Colonic mucosa (tissue), 4 donors: ENCODE results near the gene GNAT2. TPM values are rescaled to one million over a fixed set of nuclear protein-coding genes. Genes with fewer than 3 reads are reported as not detected.
A peak's percentile ranks its signal among the peaks of the same experiment; 100 is the strongest.

Experiments
- DNase-seq: peaks from one replicate; pipeline ENCODE4 v3.0.0-alpha.2; 2020
- H3K27ac ChIP-seq: fragments of 200-600 bp; one replicate; pipeline ENCODE4 v1.8.0; 2021
- H3K27me3 ChIP-seq: fragments of 200-600 bp; one replicate; pipeline ENCODE4 v1.8.0; 2021
- H3K36me3 ChIP-seq: fragments of 200-600 bp; one replicate; pipeline ENCODE4 v1.8.0; 2021
- H3K4me1 ChIP-seq: fragments of 200-600 bp; one replicate; pipeline ENCODE4 v1.8.0; 2021; ENCODE audit warnings: mild to moderate bottlenecking
- H3K4me3 ChIP-seq: fragments of 200-600 bp; one replicate; pipeline ENCODE4 v1.8.0; 2021
- H3K9ac ChIP-seq, 2 donors: one replicate each; pipeline ENCODE4 v1.7.0; 2013; ENCODE audit warnings: control low read depth in 2 of 2, low read depth in 2 of 2, low read length in 2 of 2
- H3K9me3 ChIP-seq: fragments of 200-600 bp; one replicate; pipeline ENCODE4 v1.8.0; 2021
- CTCF ChIP-seq: fragments of 200-600 bp; IDR thresholded peaks from one replicate; pipeline ENCODE4 v1.8.0; 2022; ENCODE audit warnings: antibody characterized with exemption, mild to moderate bottlenecking
- intact Hi-C: fragments of 100-400 bp; cut with DNase I; formaldehyde crosslinking; loops from one replicate; pipeline ENCODE4 v1.14.1; 2022
- total RNA-seq, 2 donors: library from RNA; stranded (reverse); fragmentation: NEBNext Ultra II Directional in 1 of 2; extraction: Animal tissue kit (Norgen Biotek cat#: 25700) in 1 of 2; gene quantifications; one replicate each; pipeline ENCODE4 v1.2.1, GENCODE V29; 2021
- donor health status: healthy.
- donor health status: DM: no; HTN: no; CAD: no.
- donor health status: DM: no; HTN: no; CAD: no.

The GNAT2 gene
- total RNA-seq, 2 donors from 2014 or later: 0.32 TPM; not detected in 1

GRCh38 chr1:109641078-109641740, 21.8 kb upstream of the GNAT2 start:
- H3K36me3 ChIP-seq: no peaks in the 10 kb centered on the region
- no peak overlapping the region for H3K4me3 ChIP-seq
- peaks cover 4% of the 10 kb centered on the region for H3K4me1 ChIP-seq
- no peak overlapping the region for H3K27ac ChIP-seq
- H3K9ac ChIP-seq: no peak overlapping the region
- H3K27me3 ChIP-seq: no peaks in the 10 kb centered on the region
- no peak for DNase-seq
- intact Hi-C loops: no loop called here
- TF ChIP-seq CTCF: no peak
- no peaks in the 10 kb centered on the region for H3K9me3 ChIP-seq

- no peaks in the 10 kb centered on the region for H3K9me3 ChIP-seq
- H3K36me3 ChIP-seq: no peaks in the 10 kb centered on the region
- DNase-seq: peak; percentile 95
- no peaks in the 10 kb centered on the region for H3K27me3 ChIP-seq
- H3K4me1 ChIP-seq: peaks cover 4% of the 10 kb centered on the region
- H3K9ac ChIP-seq: no peak overlapping the region
- TF ChIP-seq CTCF: peak; percentile 99
- H3K27ac ChIP-seq: no peak overlapping the region
- intact Hi-C loops: no loop called here
- H3K4me3 ChIP-seq: no peak overlapping the region
These were observed 21.0 kb upstream of the GNAT2 start for GRCh38 chr1:109640285-109640865.

GRCh38 chr1:109639841-109640184, 20.4 kb upstream of the GNAT2 start:
- intact Hi-C loops: loop anchor here (5.0 to 10.0 kb wide), 2 partner anchors 98 to 345 kb away; partner anchors contain the start of gene AHCYL1
- DNase-seq: no peak
- Histone ChIP-seq H3K4me1 (peaks cover 4% of the 10 kb centered on the region), H3K27me3 (no peaks in the 10 kb centered on the region), H3K9me3 (no peaks in the 10 kb centered on the region), H3K36me3 (no peaks in the 10 kb centered on the region), H3K4me3 (no peak overlapping the region), H3K9ac (no peak overlapping the region), H3K27ac (no peak overlapping the region)
- TF ChIP-seq CTCF: no peak

- Histone ChIP-seq H3K4me1 (peaks cover 4% of the 10 kb centered on the region), H3K9me3 (no peaks in the 10 kb centered on the region), H3K36me3 (no peaks in the 10 kb centered on the region), H3K9ac (no peak overlapping the region), H3K27me3 (no peaks in the 10 kb centered on the region), H3K27ac (no peak overlapping the region), H3K4me3 (no peak overlapping the region)
- no peak for DNase-seq
- TF ChIP-seq CTCF: no peak
- intact Hi-C loops: loop anchor here (5.0 to 10.0 kb wide), 2 partner anchors 97 to 346 kb away; partner anchors contain the start of gene AHCYL1
These were observed 19.8 kb upstream of the GNAT2 start for GRCh38 chr1:109639063-109639840.

- DNase-seq: no peak
- no peak overlapping the region for H3K27ac ChIP-seq
- H3K27me3 ChIP-seq: no peaks in the 10 kb centered on the region
- no peak overlapping the region for H3K4me3 ChIP-seq
- no peak for TF ChIP-seq CTCF
- H3K9ac ChIP-seq: no peak overlapping the region
- intact Hi-C loops: loop anchor here (5.0 to 10.0 kb wide), 2 partner anchors 95 to 347 kb away; partner anchors contain the start of gene AHCYL1
- no peaks in the 10 kb centered on the region for H3K9me3 ChIP-seq
- H3K36me3 ChIP-seq: no peaks in the 10 kb centered on the region
- peaks cover 11% of the 10 kb centered on the region for H3K4me1 ChIP-seq
These were observed 18.0 kb upstream of the GNAT2 start for GRCh38 chr1:109637446-109637845.
